Measurements from ENCODE around the gene FGFR3.

The FGFR3 gene

GRCh38 chr4:1770245-1770644 lies 22.8 kb upstream of the FGFR3 start:
- peak; percentile 37 for DNase-seq (ENCODE audit: low read depth, low spot score)

GRCh38 chr4:1770791-1771231 lies 22.3 kb upstream of the FGFR3 start:
- no peak for DNase-seq (ENCODE audit: low read depth, low spot score)

GRCh38 chr4:1771555-1772305 lies 21.4 kb upstream of the FGFR3 start:
- DNase-seq (ENCODE audit: low read depth, low spot score): peak; percentile 45

GRCh38 chr4:1772853-1773538 lies 20.1 kb upstream of the FGFR3 start:
- no peak for DNase-seq (ENCODE audit: low read depth, low spot score)

- no peak for DNase-seq (ENCODE audit: low read depth, low spot score)
Observed at GRCh38 chr4:1773754-1774153, 19.3 kb upstream of the FGFR3 start.

- DNase-seq (ENCODE audit: low read depth, low spot score): peak; percentile 59
Observed at GRCh38 chr4:1775731-1776500, 17.2 kb upstream of the FGFR3 start.

- no peak for DNase-seq (ENCODE audit: low read depth, low spot score)
Observed at GRCh38 chr4:1776521-1777161, 16.5 kb upstream of the FGFR3 start.

- peak; percentile 90 for DNase-seq (ENCODE audit: low read depth, low spot score)
Observed at GRCh38 chr4:1777822-1778641, 15.1 kb upstream of the FGFR3 start.

- DNase-seq (ENCODE audit: low read depth, low spot score): no peak
Observed at GRCh38 chr4:1778642-1779392, 14.3 kb upstream of the FGFR3 start.

GRCh38 chr4:1779588-1780382 lies 13.3 kb upstream of the FGFR3 start:
- no peak for DNase-seq (ENCODE audit: low read depth, low spot score)

- no peak for DNase-seq (ENCODE audit: low read depth, low spot score)
Observed at GRCh38 chr4:1780435-1780834, 12.7 kb upstream of the FGFR3 start.

GRCh38 chr4:1783015-1783414 lies 10.1 kb upstream of the FGFR3 start:
- DNase-seq (ENCODE audit: low read depth, low spot score): no peak

GRCh38 chr4:1783970-1784369 lies 9.1 kb upstream of the FGFR3 start:
- no peak for DNase-seq (ENCODE audit: low read depth, low spot score)

GRCh38 chr4:1784395-1784788 lies 8.7 kb upstream of the FGFR3 start:
- no peak for DNase-seq (ENCODE audit: low read depth, low spot score)

- no peak for DNase-seq (ENCODE audit: low read depth, low spot score)
Observed at GRCh38 chr4:1784789-1785591, 8.1 kb upstream of the FGFR3 start.

GRCh38 chr4:1785592-1785991 lies 7.5 kb upstream of the FGFR3 start:
- DNase-seq (ENCODE audit: low read depth, low spot score): no peak

GRCh38 chr4:1786544-1787362 lies 6.3 kb upstream of the FGFR3 start:
- no peak for DNase-seq (ENCODE audit: low read depth, low spot score)
